ENCODE measurements around the gene GMDS. TPM values are rescaled to one million over a fixed set of nuclear protein-coding genes. Genes with fewer than 3 reads are reported as not detected.

The GMDS gene
- total and polyA plus RNA-seq, 2 donors (not counting 3 experiments of a cell fraction or from before 2014, with no cell fraction given) = 9.8 to 23.5 TPM

DNA sequence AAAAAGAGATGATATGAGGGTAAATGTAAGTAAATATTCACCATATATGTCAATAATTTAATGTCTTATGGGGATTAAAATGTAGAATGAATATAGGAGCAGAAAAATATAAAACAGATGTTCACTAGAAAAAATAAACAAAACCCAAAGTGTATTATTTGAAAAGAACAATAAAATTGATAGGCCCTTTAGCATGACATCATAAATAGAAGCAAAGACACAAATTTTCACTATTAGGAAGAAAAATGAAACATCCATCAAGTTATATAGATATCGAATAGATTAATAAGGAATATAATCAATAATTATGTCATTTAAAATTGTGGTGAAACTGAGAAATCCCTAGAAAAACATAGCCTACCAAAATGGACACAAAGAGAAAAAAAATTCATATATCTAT is 40.1 kb upstream of the GMDS start:
- no peak for DNase-seq (ENCODE audit: low read depth, low spot score)
- no TSS peak for BruUV-seq (replicated peaks)
- TF ChIP-seq EZH2 (IDR thresholded peaks at IDR 0.05; ENCODE audit: borderline replicate concordance, low read depth, low read length, severe bottlenecking) = no peak
- no peak for TF ChIP-seq POLR2AphosphoS5 (IDR thresholded peaks at IDR 0.05; ENCODE audit: insufficient read depth, low read depth, low read length)
- no peak for TF ChIP-seq POLR2A (IDR thresholded peaks at IDR 0.05; ENCODE audit: low read depth, low read length)
- no peak for TF ChIP-seq FOS (IDR thresholded peaks at IDR 0.05; ENCODE audit: borderline replicate concordance, insufficient read depth, low read length)
- H3K27me3 ChIP-seq (ENCODE audit: control insufficient read depth in 2 of 2, insufficient read depth in 2 of 2, low read length in 2 of 2) = no peaks in the 10 kb centered on the region
- intact Hi-C loops (cut with micrococcal nuclease) (no loop called here), dilution Hi-C loops (cut with MboI; ENCODE audit: extremely low pct_ligation_motif_present, low sequenced_read_pairs) (no loop called here)
- H3K79me2 ChIP-seq (ENCODE audit: control insufficient read depth, insufficient read depth, low read length) = no peaks in the 10 kb centered on the region
- no peak overlapping the region for H2AFZ ChIP-seq (ENCODE audit: low read depth, low read length)
- H3K27ac ChIP-seq (ENCODE audit: insufficient read depth, low read depth, low read length) = no peak overlapping the region
- ChIA-PET POLR2A (no interaction called here), CTCF (no interaction called here)
- H4K20me1 ChIP-seq (replicated peaks; ENCODE audit: control insufficient read depth, extremely low read depth, insufficient read depth, low read length) = no peaks in the 10 kb centered on the region
- H3K36me3 ChIP-seq (ENCODE audit: control insufficient read depth in 2 of 2, extremely low read depth in 1 of 2, insufficient read depth in 2 of 2, low read length in 2 of 2) = no peaks in the 10 kb centered on the region
- no peak overlapping the region for H3K9ac ChIP-seq (replicated peaks; ENCODE audit: extremely low read depth, insufficient read depth, low read length)
- H3K4me1 ChIP-seq (ENCODE audit: control insufficient read depth, extremely low read depth, insufficient read depth, low read length) = no peaks in the 10 kb centered on the region
- no peak overlapping the region for H3K4me3 ChIP-seq (replicated peaks in 1 of 3; ENCODE audit: insufficient read depth in 1 of 3, low read depth in 1 of 3, low read length in 3 of 3)
- no peaks in the 10 kb centered on the region for H3K9me3 ChIP-seq (replicated peaks; ENCODE audit: control insufficient read depth, insufficient read depth, low read length)
- H3K4me2 ChIP-seq (ENCODE audit: insufficient read depth, low read length) = no peak overlapping the region
- FAIRE-seq = no peak
- H3K9me1 ChIP-seq (replicated peaks; ENCODE audit: control insufficient read depth, extremely low read depth, insufficient read depth, low read length) = no peaks in the 10 kb centered on the region

DNA sequence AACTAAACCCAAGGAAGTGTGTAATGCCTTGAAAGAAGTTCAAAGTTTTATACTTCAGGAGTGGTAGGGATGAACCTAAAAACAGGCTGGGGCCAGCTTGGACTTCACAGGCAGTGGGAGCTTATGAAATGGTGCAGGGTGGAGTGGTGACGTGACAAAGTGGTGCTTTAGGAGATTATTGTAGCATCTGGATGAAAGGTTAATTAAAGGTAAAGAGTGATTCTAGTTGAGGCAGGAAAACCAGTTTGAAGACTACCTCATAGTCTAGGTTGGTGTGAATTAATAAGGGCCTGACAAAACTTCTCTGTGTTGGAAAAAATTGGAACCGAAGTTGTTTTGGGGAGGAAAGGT is 30.5 kb upstream of the GMDS start:
- no peak for DNase-seq (ENCODE audit: low read depth, low spot score)
- Histone ChIP-seq H3K4me2 (ENCODE audit: insufficient read depth, low read length) (no peak overlapping the region), H3K27me3 (ENCODE audit: control insufficient read depth in 2 of 2, insufficient read depth in 2 of 2, low read length in 2 of 2) (no peaks in the 10 kb centered on the region), H3K9me3 (replicated peaks; ENCODE audit: control insufficient read depth, insufficient read depth, low read length) (no peaks in the 10 kb centered on the region), H3K9ac (replicated peaks; ENCODE audit: extremely low read depth, insufficient read depth, low read length) (no peak overlapping the region), H3K36me3 (ENCODE audit: control insufficient read depth in 2 of 2, extremely low read depth in 1 of 2, insufficient read depth in 2 of 2, low read length in 2 of 2) (no peaks in the 10 kb centered on the region), H3K4me1 (ENCODE audit: control insufficient read depth, extremely low read depth, insufficient read depth, low read length) (no peaks in the 10 kb centered on the region), H3K27ac (ENCODE audit: insufficient read depth, low read depth, low read length) (no peak overlapping the region), H3K9me1 (replicated peaks; ENCODE audit: control insufficient read depth, extremely low read depth, insufficient read depth, low read length) (no peaks in the 10 kb centered on the region), H3K79me2 (ENCODE audit: control insufficient read depth, insufficient read depth, low read length) (no peaks in the 10 kb centered on the region), H3K4me3 (replicated peaks in 1 of 3; ENCODE audit: insufficient read depth in 1 of 3, low read depth in 1 of 3, low read length in 3 of 3) (no peak overlapping the region), H2AFZ (ENCODE audit: low read depth, low read length) (no peak overlapping the region), H4K20me1 (replicated peaks; ENCODE audit: control insufficient read depth, extremely low read depth, insufficient read depth, low read length) (no peaks in the 10 kb centered on the region)
- FAIRE-seq = no peak
- dilution Hi-C loops (cut with MboI; ENCODE audit: extremely low pct_ligation_motif_present, low sequenced_read_pairs) (no loop called here), intact Hi-C loops (cut with micrococcal nuclease) (no loop called here)
- ChIA-PET POLR2A (no interaction called here), CTCF (interaction anchor here (0.6 kb wide), 1 partner anchor 106 kb away, joined by 3 read pairs; no protein-coding TSS in a partner anchor)
- BruUV-seq (replicated peaks) = no TSS peak
- TF ChIP-seq POLR2A (IDR thresholded peaks at IDR 0.05; ENCODE audit: low read depth, low read length) (no peak), GATA2 (IDR thresholded peaks at IDR 0.05; ENCODE audit: insufficient read depth, insufficient read length, low read depth, low read length) (no peak), POLR2AphosphoS5 (IDR thresholded peaks at IDR 0.05; ENCODE audit: insufficient read depth, low read depth, low read length) (no peak), FOS (IDR thresholded peaks at IDR 0.05; ENCODE audit: borderline replicate concordance, insufficient read depth, low read length) (no peak), JUN (IDR thresholded peaks at IDR 0.05; ENCODE audit: borderline replicate concordance, insufficient read depth, insufficient read length, low read depth) (no peak), EZH2 (IDR thresholded peaks at IDR 0.05; ENCODE audit: borderline replicate concordance, low read depth, low read length, severe bottlenecking) (no peak), MYC (IDR thresholded peaks at IDR 0.05; ENCODE audit: low read depth, low read length) (no peak)
- TF ChIP-seq, protein P1, sequence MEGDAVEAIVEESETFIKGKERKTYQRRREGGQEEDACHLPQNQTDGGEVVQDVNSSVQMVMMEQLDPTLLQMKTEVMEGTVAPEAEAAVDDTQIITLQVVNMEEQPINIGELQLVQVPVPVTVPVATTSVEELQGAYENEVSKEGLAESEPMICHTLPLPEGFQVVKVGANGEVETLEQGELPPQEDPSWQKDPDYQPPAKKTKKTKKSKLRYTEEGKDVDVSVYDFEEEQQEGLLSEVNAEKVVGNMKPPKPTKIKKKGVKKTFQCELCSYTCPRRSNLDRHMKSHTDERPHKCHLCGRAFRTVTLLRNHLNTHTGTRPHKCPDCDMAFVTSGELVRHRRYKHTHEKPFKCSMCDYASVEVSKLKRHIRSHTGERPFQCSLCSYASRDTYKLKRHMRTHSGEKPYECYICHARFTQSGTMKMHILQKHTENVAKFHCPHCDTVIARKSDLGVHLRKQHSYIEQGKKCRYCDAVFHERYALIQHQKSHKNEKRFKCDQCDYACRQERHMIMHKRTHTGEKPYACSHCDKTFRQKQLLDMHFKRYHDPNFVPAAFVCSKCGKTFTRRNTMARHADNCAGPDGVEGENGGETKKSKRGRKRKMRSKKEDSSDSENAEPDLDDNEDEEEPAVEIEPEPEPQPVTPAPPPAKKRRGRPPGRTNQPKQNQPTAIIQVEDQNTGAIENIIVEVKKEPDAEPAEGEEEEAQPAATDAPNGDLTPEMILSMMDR (IDR thresholded peaks at IDR 0.05; ENCODE audit: extremely low read depth in 1 of 2, insufficient read depth in 1 of 2, low read depth in 1 of 2, low read length in 2 of 2) = no peak
- TF ChIP-seq, protein P2, sequence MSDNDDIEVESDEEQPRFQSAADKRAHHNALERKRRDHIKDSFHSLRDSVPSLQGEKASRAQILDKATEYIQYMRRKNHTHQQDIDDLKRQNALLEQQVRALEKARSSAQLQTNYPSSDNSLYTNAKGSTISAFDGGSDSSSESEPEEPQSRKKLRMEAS (IDR thresholded peaks at IDR 0.05; ENCODE audit: insufficient read depth, insufficient read length) = no peak

Measured in endothelial cell of umbilical vein (primary cell).